ENCODE data around the gene LZTS2.

GRCh38 chr10:100982916-100983830 lies 16.4 kb upstream of the LZTS2 start:
- TF ChIP-seq, protein P1, sequence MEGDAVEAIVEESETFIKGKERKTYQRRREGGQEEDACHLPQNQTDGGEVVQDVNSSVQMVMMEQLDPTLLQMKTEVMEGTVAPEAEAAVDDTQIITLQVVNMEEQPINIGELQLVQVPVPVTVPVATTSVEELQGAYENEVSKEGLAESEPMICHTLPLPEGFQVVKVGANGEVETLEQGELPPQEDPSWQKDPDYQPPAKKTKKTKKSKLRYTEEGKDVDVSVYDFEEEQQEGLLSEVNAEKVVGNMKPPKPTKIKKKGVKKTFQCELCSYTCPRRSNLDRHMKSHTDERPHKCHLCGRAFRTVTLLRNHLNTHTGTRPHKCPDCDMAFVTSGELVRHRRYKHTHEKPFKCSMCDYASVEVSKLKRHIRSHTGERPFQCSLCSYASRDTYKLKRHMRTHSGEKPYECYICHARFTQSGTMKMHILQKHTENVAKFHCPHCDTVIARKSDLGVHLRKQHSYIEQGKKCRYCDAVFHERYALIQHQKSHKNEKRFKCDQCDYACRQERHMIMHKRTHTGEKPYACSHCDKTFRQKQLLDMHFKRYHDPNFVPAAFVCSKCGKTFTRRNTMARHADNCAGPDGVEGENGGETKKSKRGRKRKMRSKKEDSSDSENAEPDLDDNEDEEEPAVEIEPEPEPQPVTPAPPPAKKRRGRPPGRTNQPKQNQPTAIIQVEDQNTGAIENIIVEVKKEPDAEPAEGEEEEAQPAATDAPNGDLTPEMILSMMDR (conservative IDR thresholded peaks at IDR 0.05; ENCODE audit: low read depth, low read length), result no peak
- no peak for TF ChIP-seq EZH2 (IDR thresholded peaks at IDR 0.05; ENCODE audit: borderline replicate concordance, low read depth, low read length, poor library complexity, severe bottlenecking)
